MM.1S (cell line): ENCODE measurements around the gene ZFP30.

ENCODE experiments used
- DNase-seq: peaks from one replicate; pipeline ENCODE4 v3.0.0-alpha.2; 2015
- H2AFZ ChIP-seq: fragments of 300-600 bp; sonication (generic); 2 replicates; pipeline ENCODE4 v1.6.0; 2016; ENCODE audit warnings: antibody characterized with exemption, low read length
- H3F3A ChIP-seq: fragments of 300-600 bp; sonication (generic); 2 replicates; pipeline ENCODE4 v1.6.1; 2016; ENCODE audit warnings: mild to moderate bottlenecking, antibody characterized with exemption, low read length, moderate library complexity, mixed read lengths; ENCODE audit not compliant: insufficient read depth
- H3K27ac ChIP-seq: fragments of 300-600 bp; sonication (generic); 2 replicates; pipeline ENCODE4 v1.5.1; 2016; ENCODE audit warnings: mild to moderate bottlenecking, low read length
- H3K27me3 ChIP-seq: fragments of 300-600 bp; sonication (generic); replicated peaks from 2 replicates; pipeline ENCODE4 v1.6.0; 2016; ENCODE audit warnings: low read length; ENCODE audit not compliant: insufficient read depth
- H3K36me3 ChIP-seq: fragments of 300-600 bp; sonication (generic); replicated peaks from 2 replicates; pipeline ENCODE4 v1.6.1; 2016; ENCODE audit warnings: mild to moderate bottlenecking, low read length, mixed read lengths; ENCODE audit not compliant: insufficient read depth
- H3K4me1 ChIP-seq: fragments of 300-600 bp; sonication (generic); 2 replicates; pipeline ENCODE4 v1.6.1; 2016; ENCODE audit warnings: low read length, mixed read lengths
- H3K4me2 ChIP-seq: fragments of 300-600 bp; sonication (generic); 2 replicates; pipeline ENCODE4 v1.6.0; 2016; ENCODE audit warnings: low read depth, low read length
- H3K4me3 ChIP-seq: fragments of 300-600 bp; sonication (generic); 2 replicates; pipeline ENCODE4 v1.5.1; 2016; ENCODE audit warnings: low read length, mixed read lengths
- H3K79me2 ChIP-seq: fragments of 300-600 bp; sonication (generic); 2 replicates; pipeline ENCODE4 v1.6.1; 2016; ENCODE audit warnings: mixed run types, low read length, mixed read lengths
- H3K9ac ChIP-seq: fragments of 300-600 bp; sonication (generic); 2 replicates; pipeline ENCODE4 v1.6.1; 2016; ENCODE audit warnings: low read length, mixed read lengths
- H3K9me2 ChIP-seq: fragments of 300-600 bp; sonication (generic); replicated peaks from 2 replicates; pipeline ENCODE4 v1.6.1; 2016; ENCODE audit warnings: mild to moderate bottlenecking, low read length, mixed read lengths; ENCODE audit not compliant: insufficient read depth
- H3K9me3 ChIP-seq: fragments of 300-600 bp; sonication (generic); replicated peaks from 2 replicates; pipeline ENCODE4 v1.6.1; 2016; ENCODE audit warnings: mild to moderate bottlenecking, low read length, mixed read lengths; ENCODE audit not compliant: insufficient read depth
- H4K20me1 ChIP-seq: fragments of 300-600 bp; sonication (generic); 2 replicates; pipeline ENCODE4 v1.6.1; 2016; ENCODE audit warnings: mild to moderate bottlenecking, low read length, moderate library complexity, mixed read lengths; ENCODE audit not compliant: insufficient read depth
- CTCF ChIP-seq: fragments of 300-600 bp; sonication (generic); IDR thresholded peaks from 2 replicates; pipeline ENCODE4 v1.5.1; 2016; ENCODE audit warnings: antibody characterized with exemption, low read length, mixed read lengths
- EZH2 ChIP-seq: fragments of 300-600 bp; sonication (generic); optimal IDR thresholded peaks from 2 replicates; pipeline ENCODE3; 2017; ENCODE audit warnings: low read depth, mild to moderate bottlenecking, antibody characterized with exemption, low read length, mixed read lengths
- EZH2phosphoT487 ChIP-seq: fragments of 300-600 bp; sonication (generic); IDR thresholded peaks from 2 replicates; pipeline ENCODE4 v1.6.1; 2018; ENCODE audit warnings: antibody characterized with exemption, low read length

Gene ZFP30

GRCh38 chr19:37695144-37695899 lies 40.1 kb upstream of the ZFP30 start:
- H3K36me3 ChIP-seq = no peaks in the 10 kb centered on the region
- no peak overlapping the region for H2AFZ ChIP-seq
- H3K9ac ChIP-seq = no peak overlapping the region
- no peak overlapping the region for H3K4me2 ChIP-seq
- no peaks in the 10 kb centered on the region for H3K9me3 ChIP-seq
- no peaks in the 10 kb centered on the region for H3K9me2 ChIP-seq
- no peak overlapping the region for H3K4me3 ChIP-seq
- no peak overlapping the region for H3K27ac ChIP-seq
- no peak for DNase-seq
- no peaks in the 10 kb centered on the region for H3F3A ChIP-seq
- H4K20me1 ChIP-seq = no peaks in the 10 kb centered on the region
- H3K4me1 ChIP-seq = no peaks in the 10 kb centered on the region
- TF ChIP-seq EZH2phosphoT487 = no peak
- TF ChIP-seq EZH2 = no peak
- TF ChIP-seq CTCF = no peak
- H3K79me2 ChIP-seq = no peaks in the 10 kb centered on the region
- no peaks in the 10 kb centered on the region; the same call in 1 of the 2 replicates for H3K27me3 ChIP-seq

- TF ChIP-seq EZH2phosphoT487 (no peak), EZH2 (no peak), CTCF (no peak)
- Histone ChIP-seq H3K9me3 (no peaks in the 10 kb centered on the region), H4K20me1 (no peaks in the 10 kb centered on the region), H3K9me2 (no peaks in the 10 kb centered on the region), H2AFZ (no peak overlapping the region), H3K4me3 (no peak overlapping the region), H3K9ac (no peak overlapping the region), H3K79me2 (no peaks in the 10 kb centered on the region), H3K4me1 (no peaks in the 10 kb centered on the region), H3F3A (no peaks in the 10 kb centered on the region), H3K4me2 (no peak overlapping the region), H3K27me3 (no peaks in the 10 kb centered on the region; the same call in 1 of the 2 replicates), H3K36me3 (no peaks in the 10 kb centered on the region), H3K27ac (no peak overlapping the region)
- no peak for DNase-seq
Observed at GRCh38 chr19:37692956-37693620, 37.8 kb upstream of the ZFP30 start.

- Histone ChIP-seq H3K79me2 (no peaks in the 10 kb centered on the region), H3K9me2 (no peaks in the 10 kb centered on the region), H3F3A (no peaks in the 10 kb centered on the region), H4K20me1 (no peaks in the 10 kb centered on the region), H2AFZ (no peak overlapping the region), H3K36me3 (no peaks in the 10 kb centered on the region), H3K4me2 (no peak overlapping the region), H3K27ac (no peak overlapping the region), H3K9ac (no peak overlapping the region), H3K4me3 (no peak overlapping the region), H3K4me1 (no peaks in the 10 kb centered on the region), H3K9me3 (no peaks in the 10 kb centered on the region), H3K27me3 (no peaks in the 10 kb centered on the region; the same call in 1 of the 2 replicates)
- DNase-seq = no peak
- TF ChIP-seq EZH2phosphoT487 (no peak), CTCF (no peak), EZH2 (no peak)
Observed at GRCh38 chr19:37691881-37692504, 36.7 kb upstream of the ZFP30 start.
